PC-3 (cell line): ENCODE measurements around the gene ABHD12B.

Experiments
- EZH2 ChIP-seq: fragments of 300-600 bp; sonication (generic); IDR thresholded peaks from one replicate; pipeline ENCODE4 v1.6.1; 2017; ENCODE audit warnings: antibody characterized with exemption, mild to moderate bottlenecking, low read length; ENCODE audit not compliant: unreplicated experiment
- TF ChIP-seq, protein P1 (sequence below): fragments of 300-600 bp; sonication (generic); conservative IDR thresholded peaks from 2 replicates; pipeline ENCODE4 v1.5.1; 2017; ENCODE audit warnings: antibody characterized with exemption, low read depth, mild to moderate bottlenecking, low read length

DNA sequence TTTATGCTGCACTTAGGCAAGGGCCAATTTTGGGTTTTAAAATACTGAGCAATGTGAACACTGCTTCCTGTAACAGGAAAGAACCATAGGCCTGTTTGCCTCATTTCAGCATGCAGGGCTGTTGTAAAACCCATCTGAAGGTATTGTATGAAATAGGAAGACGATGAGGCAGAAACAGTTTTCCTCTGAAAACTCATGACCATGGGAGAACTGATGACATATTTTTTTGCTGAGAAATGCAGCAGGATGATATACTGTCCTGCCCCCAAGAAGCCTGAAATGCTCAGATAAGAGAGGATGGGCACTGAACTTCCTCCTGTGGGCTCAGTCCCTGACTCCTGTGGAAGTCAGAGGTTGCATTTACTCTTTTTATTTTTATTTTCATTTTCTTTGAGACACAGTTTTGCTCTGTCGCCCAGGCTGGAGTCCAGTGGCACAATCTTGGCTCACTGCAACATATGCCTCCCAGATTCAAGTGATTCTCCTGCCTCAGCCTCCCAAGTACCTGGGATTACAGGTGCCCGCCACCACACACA lies 55.1 kb downstream of the ABHD12B start:
- TF ChIP-seq, protein P1, sequence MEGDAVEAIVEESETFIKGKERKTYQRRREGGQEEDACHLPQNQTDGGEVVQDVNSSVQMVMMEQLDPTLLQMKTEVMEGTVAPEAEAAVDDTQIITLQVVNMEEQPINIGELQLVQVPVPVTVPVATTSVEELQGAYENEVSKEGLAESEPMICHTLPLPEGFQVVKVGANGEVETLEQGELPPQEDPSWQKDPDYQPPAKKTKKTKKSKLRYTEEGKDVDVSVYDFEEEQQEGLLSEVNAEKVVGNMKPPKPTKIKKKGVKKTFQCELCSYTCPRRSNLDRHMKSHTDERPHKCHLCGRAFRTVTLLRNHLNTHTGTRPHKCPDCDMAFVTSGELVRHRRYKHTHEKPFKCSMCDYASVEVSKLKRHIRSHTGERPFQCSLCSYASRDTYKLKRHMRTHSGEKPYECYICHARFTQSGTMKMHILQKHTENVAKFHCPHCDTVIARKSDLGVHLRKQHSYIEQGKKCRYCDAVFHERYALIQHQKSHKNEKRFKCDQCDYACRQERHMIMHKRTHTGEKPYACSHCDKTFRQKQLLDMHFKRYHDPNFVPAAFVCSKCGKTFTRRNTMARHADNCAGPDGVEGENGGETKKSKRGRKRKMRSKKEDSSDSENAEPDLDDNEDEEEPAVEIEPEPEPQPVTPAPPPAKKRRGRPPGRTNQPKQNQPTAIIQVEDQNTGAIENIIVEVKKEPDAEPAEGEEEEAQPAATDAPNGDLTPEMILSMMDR, result no peak
- TF ChIP-seq EZH2, result no peak
